ENCODE data around the gene PRKCB. TPM values are rescaled to one million over a fixed set of nuclear protein-coding genes. Genes with fewer than 3 reads are reported as not detected.

The PRKCB gene
- total and polyA plus RNA-seq, 2 of the 8 experiments (the other 6 are each of a cell fraction or from before 2014, with no cell fraction given): 7.1 to 12.1 TPM

DNA sequence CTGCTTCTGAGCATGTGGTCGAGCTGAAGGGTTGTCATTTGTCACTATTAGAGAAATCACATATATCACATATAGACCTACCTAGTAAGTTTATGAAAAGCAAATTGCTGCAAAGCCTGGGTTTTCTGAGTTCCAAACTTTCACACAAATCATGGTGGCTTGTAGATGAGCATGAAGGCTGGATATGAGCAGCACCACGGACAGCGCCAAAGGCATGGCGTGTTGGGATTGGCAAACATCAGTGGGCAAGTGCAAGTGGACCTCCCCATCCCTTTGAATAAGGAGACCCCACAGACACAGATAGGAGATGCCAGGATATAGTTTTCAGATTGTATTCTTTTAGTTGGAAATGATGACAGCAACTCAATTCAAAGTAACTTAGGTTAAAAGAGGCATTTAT lies 342.7 kb downstream of the PRKCB start:
- Histone ChIP-seq H3K14ac (ENCODE audit: insufficient read length) (no peak overlapping the region), H3K79me2 (ENCODE audit: control insufficient read depth in 1 of 2, insufficient read depth in 2 of 2, low read length in 2 of 2) (no peaks in the 10 kb centered on the region), H3K79me1 (ENCODE audit: low read depth, low read length) (no peaks in the 10 kb centered on the region), H2BK12ac (ENCODE audit: low read depth, low read length) (no peak overlapping the region), H4K20me1 (replicated peaks in 1 of 2; ENCODE audit: control insufficient read depth in 1 of 2, insufficient read depth in 2 of 2, low read length in 2 of 2) (no peaks in the 10 kb centered on the region), H3K4ac (replicated peaks; ENCODE audit: insufficient read length, low read depth, low read length) (no peak overlapping the region), H3K9ac (replicated peaks in 1 of 4; ENCODE audit: extremely low read depth in 1 of 4, low read depth in 3 of 4, low read length in 3 of 4) (no peak overlapping the region), H2BK5ac (ENCODE audit: low read depth, low read length) (no peak overlapping the region), H3K27me3 (replicated peaks in 1 of 4; ENCODE audit: control insufficient read depth in 3 of 4, extremely low read depth in 1 of 4, insufficient read depth in 3 of 4, low read length in 3 of 4) (no peaks in the 10 kb centered on the region), H3K56ac (replicated peaks; ENCODE audit: insufficient read length, low read depth, low read length) (no peak overlapping the region), H3K18ac (ENCODE audit: extremely low read depth, low read length) (no peak overlapping the region), H2BK20ac (ENCODE audit: low read length) (no peak overlapping the region), H3K27ac (ENCODE audit: low read depth, low read length) (no peak overlapping the region), H3K4me1 (replicated peaks in 1 of 4; ENCODE audit: control insufficient read depth in 3 of 4, insufficient read depth in 4 of 4, low read length in 3 of 4) (no peaks in the 10 kb centered on the region), H2BK120ac (replicated peaks; ENCODE audit: low read depth, low read length) (no peak overlapping the region), H3K36me3 (ENCODE audit: control insufficient read depth in 2 of 4, insufficient read depth in 4 of 4, low read length in 3 of 4) (no peaks in the 10 kb centered on the region), H2AFZ (ENCODE audit: low read length) (no peak overlapping the region), H4K8ac (ENCODE audit: extremely low read depth, insufficient read depth, low read length) (no peak overlapping the region), H2AK5ac (ENCODE audit: low read depth, low read length) (no peak overlapping the region), H3K23me2 (ENCODE audit: low read depth, low read length) (no peaks in the 10 kb centered on the region), H3K23ac (ENCODE audit: insufficient read length) (no peak overlapping the region), H4K5ac (ENCODE audit: insufficient read length, low read depth, low read length) (no peak overlapping the region), H3K4me3 (ENCODE audit: extremely low read depth in 1 of 4, insufficient read depth in 2 of 4, low read depth in 3 of 4, low read length in 4 of 4) (no peak overlapping the region), H2BK15ac (ENCODE audit: low read length) (no peak overlapping the region), H3K9me3 (ENCODE audit: insufficient read depth in 2 of 2, low read depth in 1 of 2, low read length in 1 of 2) (no peaks in the 10 kb centered on the region), H3K4me2 (ENCODE audit: insufficient read depth in 1 of 2, low read depth in 2 of 2, low read length in 2 of 2) (no peak overlapping the region), H4K91ac (replicated peaks; ENCODE audit: insufficient read length, low read length) (no peak overlapping the region)
- ChIA-PET POLR2A (ENCODE audit: partially characterized antibody) (no interaction called here), CTCF (ENCODE audit: partially characterized antibody) (interaction anchor here (1.1 kb wide), 1 partner anchor 33 kb away, joined by 3 read pairs; no protein-coding TSS in a partner anchor)
- FAIRE-seq (no peak), DNase-seq (ENCODE audit: low read depth in 1 of 2, low spot score in 2 of 2) (peak in 1 of 2 experiments; percentile 70)
- WGBS, 2 experiments (ENCODE audit: extremely low coverage in 1 of 2, insufficient coverage in 1 of 2, insufficient read length in 1 of 2, insufficient replicate concordance in 2 of 2, low coverage in 1 of 2, low lambda C conversion rate in 2 of 2, missing lambda C conversion rate in 1 of 2): 80% methylated on average over 4 of the region's 4 CpGs; no CpG with 5 or more reads in 1 of the 2 experiments
- no peak for TF ChIP-seq SIX5 (IDR thresholded peaks at IDR 0.05; ENCODE audit: low read depth, low read length)
- no peak for TF ChIP-seq GTF2F1 (IDR thresholded peaks at IDR 0.05; ENCODE audit: borderline replicate concordance, low read depth, low read length)
- TF ChIP-seq, protein P1, sequence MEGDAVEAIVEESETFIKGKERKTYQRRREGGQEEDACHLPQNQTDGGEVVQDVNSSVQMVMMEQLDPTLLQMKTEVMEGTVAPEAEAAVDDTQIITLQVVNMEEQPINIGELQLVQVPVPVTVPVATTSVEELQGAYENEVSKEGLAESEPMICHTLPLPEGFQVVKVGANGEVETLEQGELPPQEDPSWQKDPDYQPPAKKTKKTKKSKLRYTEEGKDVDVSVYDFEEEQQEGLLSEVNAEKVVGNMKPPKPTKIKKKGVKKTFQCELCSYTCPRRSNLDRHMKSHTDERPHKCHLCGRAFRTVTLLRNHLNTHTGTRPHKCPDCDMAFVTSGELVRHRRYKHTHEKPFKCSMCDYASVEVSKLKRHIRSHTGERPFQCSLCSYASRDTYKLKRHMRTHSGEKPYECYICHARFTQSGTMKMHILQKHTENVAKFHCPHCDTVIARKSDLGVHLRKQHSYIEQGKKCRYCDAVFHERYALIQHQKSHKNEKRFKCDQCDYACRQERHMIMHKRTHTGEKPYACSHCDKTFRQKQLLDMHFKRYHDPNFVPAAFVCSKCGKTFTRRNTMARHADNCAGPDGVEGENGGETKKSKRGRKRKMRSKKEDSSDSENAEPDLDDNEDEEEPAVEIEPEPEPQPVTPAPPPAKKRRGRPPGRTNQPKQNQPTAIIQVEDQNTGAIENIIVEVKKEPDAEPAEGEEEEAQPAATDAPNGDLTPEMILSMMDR (IDR thresholded peaks at IDR 0.05; ENCODE audit: control extremely low read depth in 1 of 3, insufficient read depth in 1 of 3, low read depth in 1 of 3, low read length in 3 of 3): no peak
- no peak for TF ChIP-seq CBX8 (IDR thresholded peaks at IDR 0.05; ENCODE audit: borderline replicate concordance, low read depth, low read length)
- no peak for TF ChIP-seq TAF7 (optimal IDR thresholded peaks at IDR 0.05; ENCODE audit: borderline replicate concordance, low read depth, low read length)
- TF ChIP-seq YY1 (IDR thresholded peaks at IDR 0.05; ENCODE audit: low read depth, low read length): 0 out of 2 replicates have a peak, but pooled peaks have one; percentile 61
- no peak for TF ChIP-seq PHF8 (conservative IDR thresholded peaks at IDR 0.05; ENCODE audit: low read depth, low read length)
- TF ChIP-seq USF2 (IDR thresholded peaks at IDR 0.05; ENCODE audit: low read length): no peak
- TF ChIP-seq SUZ12 (IDR thresholded peaks at IDR 0.05; ENCODE audit: low read length): no peak
- TF ChIP-seq KDM5A (IDR thresholded peaks at IDR 0.05; ENCODE audit: low read length): no peak
